ENCODE results near the gene HSPG2. TPM values are rescaled to one million over a fixed set of nuclear protein-coding genes. Genes with fewer than 3 reads are reported as not detected.

Gene HSPG2
- total and polyA plus RNA-seq, 9 of the 15 experiments (the other 6 are each of a cell fraction or from before 2014, with no cell fraction given): 0.14 to 160 (median 15.7) TPM

DNA sequence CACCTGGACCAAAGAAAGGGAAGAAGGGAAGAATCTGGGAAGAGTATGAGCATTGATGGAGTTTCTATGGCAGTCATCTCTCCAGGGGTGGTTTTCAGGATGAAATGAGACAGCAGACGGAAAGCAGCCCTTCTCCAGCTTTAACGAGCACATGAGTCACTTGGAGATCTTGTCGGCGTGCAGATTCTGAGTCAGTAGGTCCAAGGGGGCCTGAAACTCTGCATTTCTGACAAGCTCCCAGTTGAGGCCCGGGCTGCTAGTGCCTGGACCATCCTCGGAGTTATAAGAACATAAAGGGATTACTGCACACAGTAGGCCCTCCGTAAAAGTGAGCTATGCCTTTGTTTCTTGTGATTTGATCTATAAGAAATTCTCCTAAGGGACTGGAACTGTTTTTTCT, 17.6 kb downstream of the HSPG2 start (continued):
- TF ChIP-seq, protein P1, sequence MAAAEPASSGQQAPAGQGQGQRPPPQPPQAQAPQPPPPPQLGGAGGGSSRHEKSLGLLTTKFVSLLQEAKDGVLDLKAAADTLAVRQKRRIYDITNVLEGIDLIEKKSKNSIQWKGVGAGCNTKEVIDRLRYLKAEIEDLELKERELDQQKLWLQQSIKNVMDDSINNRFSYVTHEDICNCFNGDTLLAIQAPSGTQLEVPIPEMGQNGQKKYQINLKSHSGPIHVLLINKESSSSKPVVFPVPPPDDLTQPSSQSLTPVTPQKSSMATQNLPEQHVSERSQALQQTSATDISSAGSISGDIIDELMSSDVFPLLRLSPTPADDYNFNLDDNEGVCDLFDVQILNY (CRISPR knock-in tag; IDR thresholded peaks at IDR 0.05): no peak
- TF ChIP-seq ZNF785 (CRISPR knock-in tag; IDR thresholded peaks at IDR 0.05): no peak
- TF ChIP-seq MTA1 (IDR thresholded peaks at IDR 0.05; ENCODE audit: borderline replicate concordance): no peak
- no peak for TF ChIP-seq ZNF408 (CRISPR knock-in tag; IDR thresholded peaks at IDR 0.05; ENCODE audit: low read depth)
- TF ChIP-seq MTF1 (CRISPR knock-in tag; IDR thresholded peaks at IDR 0.05; ENCODE audit: borderline replicate concordance): no peak
- TF ChIP-seq CBFA2T3 (IDR thresholded peaks at IDR 0.05): no peak; the same call in 1 of the 2 replicates
- no peak for TF ChIP-seq GABPB2 (CRISPR knock-in tag; conservative IDR thresholded peaks at IDR 0.05)
- TF ChIP-seq TFAM (CRISPR knock-in tag; conservative IDR thresholded peaks at IDR 0.05): no peak
- no peak for TF ChIP-seq SP1 (CRISPR knock-in tag; IDR thresholded peaks at IDR 0.05)
- TF ChIP-seq, protein P2, sequence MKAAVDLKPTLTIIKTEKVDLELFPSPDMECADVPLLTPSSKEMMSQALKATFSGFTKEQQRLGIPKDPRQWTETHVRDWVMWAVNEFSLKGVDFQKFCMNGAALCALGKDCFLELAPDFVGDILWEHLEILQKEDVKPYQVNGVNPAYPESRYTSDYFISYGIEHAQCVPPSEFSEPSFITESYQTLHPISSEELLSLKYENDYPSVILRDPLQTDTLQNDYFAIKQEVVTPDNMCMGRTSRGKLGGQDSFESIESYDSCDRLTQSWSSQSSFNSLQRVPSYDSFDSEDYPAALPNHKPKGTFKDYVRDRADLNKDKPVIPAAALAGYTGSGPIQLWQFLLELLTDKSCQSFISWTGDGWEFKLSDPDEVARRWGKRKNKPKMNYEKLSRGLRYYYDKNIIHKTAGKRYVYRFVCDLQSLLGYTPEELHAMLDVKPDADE (conservative IDR thresholded peaks at IDR 0.05; ENCODE audit: control insufficient read depth, low read depth, low read length): no peak
- TF ChIP-seq NR4A1 (CRISPR knock-in tag; IDR thresholded peaks at IDR 0.05): no peak
- no peak for TF ChIP-seq NR4A1 (tag; IDR thresholded peaks at IDR 0.05)
- peak; percentile 61 for TF ChIP-seq CHD4 (IDR thresholded peaks at IDR 0.05; ENCODE audit: insufficient read depth, insufficient replicate concordance, low read depth, low read length, poor library complexity, severe bottlenecking)
- TF ChIP-seq, protein P3, sequence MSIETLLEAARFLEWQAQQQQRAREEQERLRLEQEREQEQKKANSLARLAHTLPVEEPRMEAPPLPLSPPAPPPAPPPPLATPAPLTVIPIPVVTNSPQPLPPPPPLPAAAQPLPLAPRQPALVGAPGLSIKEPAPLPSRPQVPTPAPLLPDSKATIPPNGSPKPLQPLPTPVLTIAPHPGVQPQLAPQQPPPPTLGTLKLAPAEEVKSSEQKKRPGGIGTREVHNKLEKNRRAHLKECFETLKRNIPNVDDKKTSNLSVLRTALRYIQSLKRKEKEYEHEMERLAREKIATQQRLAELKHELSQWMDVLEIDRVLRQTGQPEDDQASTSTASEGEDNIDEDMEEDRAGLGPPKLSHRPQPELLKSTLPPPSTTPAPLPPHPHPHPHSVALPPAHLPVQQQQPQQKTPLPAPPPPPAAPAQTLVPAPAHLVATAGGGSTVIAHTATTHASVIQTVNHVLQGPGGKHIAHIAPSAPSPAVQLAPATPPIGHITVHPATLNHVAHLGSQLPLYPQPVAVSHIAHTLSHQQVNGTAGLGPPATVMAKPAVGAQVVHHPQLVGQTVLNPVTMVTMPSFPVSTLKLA (conservative IDR thresholded peaks at IDR 0.05): 0 out of 4 replicates have a peak, but pooled peaks of 1 of the 2 experiments have one; percentile 21
- TF ChIP-seq CREB1 (IDR thresholded peaks at IDR 0.05): no peak
- TF ChIP-seq CREB1 (CRISPR knock-in tag; IDR thresholded peaks at IDR 0.05): 0 out of 2 replicates have a peak, but pooled peaks have one; percentile 24
- TF ChIP-seq, protein P4, sequence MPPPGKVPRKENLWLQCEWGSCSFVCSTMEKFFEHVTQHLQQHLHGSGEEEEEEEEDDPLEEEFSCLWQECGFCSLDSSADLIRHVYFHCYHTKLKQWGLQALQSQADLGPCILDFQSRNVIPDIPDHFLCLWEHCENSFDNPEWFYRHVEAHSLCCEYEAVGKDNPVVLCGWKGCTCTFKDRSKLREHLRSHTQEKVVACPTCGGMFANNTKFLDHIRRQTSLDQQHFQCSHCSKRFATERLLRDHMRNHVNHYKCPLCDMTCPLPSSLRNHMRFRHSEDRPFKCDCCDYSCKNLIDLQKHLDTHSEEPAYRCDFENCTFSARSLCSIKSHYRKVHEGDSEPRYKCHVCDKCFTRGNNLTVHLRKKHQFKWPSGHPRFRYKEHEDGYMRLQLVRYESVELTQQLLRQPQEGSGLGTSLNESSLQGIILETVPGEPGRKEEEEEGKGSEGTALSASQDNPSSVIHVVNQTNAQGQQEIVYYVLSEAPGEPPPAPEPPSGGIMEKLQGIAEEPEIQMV (tag; conservative IDR thresholded peaks at IDR 0.05; ENCODE audit: low read depth): no peak
- no peak for TF ChIP-seq SREBF2 (CRISPR knock-in tag; IDR thresholded peaks at IDR 0.05)
- no peak for TF ChIP-seq KAT7 (CRISPR knock-in tag; IDR thresholded peaks at IDR 0.05; ENCODE audit: borderline replicate concordance)
- no peak for TF ChIP-seq BACH1 (tag; IDR thresholded peaks at IDR 0.05)
- no peak for TF ChIP-seq GABPA (tag; conservative IDR thresholded peaks at IDR 0.05; ENCODE audit: low read depth)
- TF ChIP-seq, protein P5, sequence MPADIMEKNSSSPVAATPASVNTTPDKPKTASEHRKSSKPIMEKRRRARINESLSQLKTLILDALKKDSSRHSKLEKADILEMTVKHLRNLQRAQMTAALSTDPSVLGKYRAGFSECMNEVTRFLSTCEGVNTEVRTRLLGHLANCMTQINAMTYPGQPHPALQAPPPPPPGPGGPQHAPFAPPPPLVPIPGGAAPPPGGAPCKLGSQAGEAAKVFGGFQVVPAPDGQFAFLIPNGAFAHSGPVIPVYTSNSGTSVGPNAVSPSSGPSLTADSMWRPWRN (IDR thresholded peaks at IDR 0.05; ENCODE audit: low read depth): no peak
- TF ChIP-seq SP2 (IDR thresholded peaks at IDR 0.05; ENCODE audit: extremely low read depth, low read depth, low read length, poor library complexity, severe bottlenecking): no peak
